Natural killer cell (primary cell): ENCODE data around the gene NR6A1. TPM values are rescaled to one million over a fixed set of nuclear protein-coding genes. Genes with fewer than 3 reads are reported as not detected.

Source experiments
- ATAC-seq, 3 donors: fragments of 150-1000 bp in 2 of 3; fragments of 200-7000 bp in 1 of 3; cut with Tn5 transposase; 1 replicate in 1 of 3; 2 replicates in 2 of 3; pipeline ENCODE4 v1.10.0; 2021; ENCODE audit warnings: mild to moderate bottlenecking in 2 of 3, moderate library complexity in 2 of 3
- DNase-seq, 2 donors: peaks; one replicate each; pipeline versions ENCODE4 v3.0.0 to v3.0.0-alpha.2; 2013 to 2021; ENCODE audit warnings: mixed read lengths in 1 of 2
- H3K27ac ChIP-seq: one replicate; pipeline ENCODE4 v1.5.1; 2013; ENCODE audit warnings: mild to moderate bottlenecking, low read length
- H3K27me3 ChIP-seq: one replicate; pipeline ENCODE4 v1.6.1; 2013; ENCODE audit warnings: low read length; ENCODE audit not compliant: control insufficient read depth, insufficient read depth
- H3K36me3 ChIP-seq: one replicate; pipeline ENCODE4 v1.6.1; 2013; ENCODE audit warnings: low read length; ENCODE audit not compliant: control insufficient read depth, insufficient read depth
- H3K4me1 ChIP-seq: one replicate; pipeline ENCODE4 v1.6.1; 2013; ENCODE audit warnings: low read length; ENCODE audit not compliant: control insufficient read depth, insufficient read depth
- H3K4me3 ChIP-seq: one replicate; pipeline ENCODE4 v1.5.1; 2013; ENCODE audit warnings: low read length
- H3K9me3 ChIP-seq: one replicate; pipeline ENCODE4 v1.6.1; 2013; ENCODE audit warnings: low read length; ENCODE audit not compliant: control insufficient read depth, insufficient read depth
- H3K27ac Mint-ChIP-seq, 2 donors: one replicate each; pipeline ENCODE4 v1.8.0; 2022; ENCODE audit warnings: mild to moderate bottlenecking in 2 of 2, mixed read lengths in 2 of 2, moderate library complexity in 1 of 2
- H3K27me3 Mint-ChIP-seq, 2 donors: one replicate each; pipeline ENCODE4 v1.8.0; 2022; ENCODE audit warnings: low read depth in 2 of 2, mixed read lengths in 2 of 2
- H3K36me3 Mint-ChIP-seq: one replicate; pipeline ENCODE4 v1.8.0; 2022; ENCODE audit warnings: mixed read lengths
- H3K4me1 Mint-ChIP-seq, 2 donors: one replicate each; pipeline ENCODE4 v1.8.0; 2022; ENCODE audit warnings: mixed read lengths in 2 of 2
- H3K4me3 Mint-ChIP-seq: one replicate; pipeline ENCODE4 v1.8.0; 2022; ENCODE audit warnings: mild to moderate bottlenecking, moderate library complexity, mixed read lengths
- H3K9me3 Mint-ChIP-seq, 2 donors: one replicate each; pipeline ENCODE4 v1.8.0; 2022; ENCODE audit warnings: mixed read lengths in 2 of 2
- CTCF ChIP-seq: fragments of 200-600 bp; IDR thresholded peaks from one replicate; pipeline ENCODE4 v1.8.0; 2022; ENCODE audit warnings: antibody characterized with exemption
- WGBS: methylation state at CpG from one replicate; pipeline ENCODE4 v1.1.7; 2013; ENCODE audit warnings: missing lambda C conversion rate; ENCODE audit not compliant: insufficient coverage; 5-methylcytosine and 5-hydroxymethylcytosine counted together
- intact Hi-C: fragments of 100-400 bp; cut with micrococcal nuclease; formaldehyde crosslinking; loops from one replicate; pipeline ENCODE4 v1.14.2; 2022
- total RNA-seq, 4 donors: library from RNA; stranded (reverse); fragments of 120-200 nt in 1 of 4; gene quantifications; one replicate each; pipeline versions ENCODE4 v1.2.3 to v1.2.4, GENCODE V29; 2013 to 2022

NR6A1 gene
- total RNA-seq, 3 donors from 2014 or later (not counting 1 experiment from before 2014, with no cell fraction given) = 0.07 to 0.75 (median 0.49) TPM

DNA sequence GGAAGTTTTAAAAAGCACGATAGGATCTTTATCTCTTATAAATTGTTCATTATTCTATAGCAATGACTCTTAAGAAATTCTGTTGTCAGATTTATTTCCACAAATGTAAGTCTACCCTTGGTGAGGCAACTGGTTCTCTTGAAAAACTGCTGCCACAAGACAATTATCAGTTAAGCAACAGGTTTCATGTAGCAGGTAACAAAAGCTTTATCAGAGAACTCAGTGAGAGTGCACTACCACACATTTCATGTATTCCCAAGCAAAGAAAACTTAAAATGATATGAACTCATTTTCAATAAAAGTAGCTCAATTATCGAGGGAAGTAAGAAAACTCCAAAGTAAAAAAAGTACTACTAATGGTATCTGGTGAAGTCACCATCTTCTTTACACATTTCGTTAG lies 9.4 kb downstream of the NR6A1 start:
- peaks cover 43 to 84% of the 10 kb centered on the region in 2 donors for H3K27me3 Mint-ChIP-seq
- H3K36me3 Mint-ChIP-seq = no peaks in the 10 kb centered on the region
- no peak for ATAC-seq
- no peaks in the 10 kb centered on the region for H3K4me1 ChIP-seq
- no peak overlapping the region for H3K27ac Mint-ChIP-seq
- H3K27me3 ChIP-seq = peaks cover 31% of the 10 kb centered on the region
- H3K9me3 ChIP-seq = no peaks in the 10 kb centered on the region
- no peak overlapping the region for H3K4me3 ChIP-seq
- no peaks in the 10 kb centered on the region for H3K4me1 Mint-ChIP-seq
- no peaks in the 10 kb centered on the region for H3K9me3 Mint-ChIP-seq
- no peak overlapping the region for H3K4me3 Mint-ChIP-seq
- intact Hi-C loops = no loop called here
- no peak for DNase-seq
- TF ChIP-seq CTCF = no peak
- H3K36me3 ChIP-seq = no peaks in the 10 kb centered on the region
- no peak overlapping the region for H3K27ac ChIP-seq
- WGBS = 40% methylated on average over 1 of the region's 3 CpGs

DNA sequence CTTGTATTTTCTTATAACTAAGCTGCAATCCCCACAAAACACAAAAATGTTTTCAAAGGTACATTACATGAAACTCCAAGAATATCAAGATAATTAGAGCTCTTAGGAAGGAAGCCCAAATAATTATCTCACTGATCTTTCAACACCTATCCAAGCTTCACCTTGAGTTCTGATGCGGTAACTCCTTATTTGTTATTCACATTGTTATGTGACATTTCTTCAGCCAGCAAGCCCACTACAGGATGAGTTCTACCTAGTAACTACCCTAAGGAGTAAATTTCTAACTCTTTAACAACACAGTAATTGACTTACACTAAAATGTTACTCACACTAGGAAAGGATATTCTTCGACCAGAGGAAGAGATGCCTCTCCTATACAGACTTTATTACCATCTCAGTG lies 9.9 kb downstream of the NR6A1 start:
- Mint-ChIP-seq H3K27ac (no peak overlapping the region), H3K4me3 (no peak overlapping the region), H3K4me1 (no peaks in the 10 kb centered on the region), H3K9me3 (no peaks in the 10 kb centered on the region), H3K36me3 (no peaks in the 10 kb centered on the region), H3K27me3 (peaks cover 43 to 84% of the 10 kb centered on the region in 2 donors)
- intact Hi-C loops = no loop called here
- Histone ChIP-seq H3K4me3 (no peak overlapping the region), H3K9me3 (no peaks in the 10 kb centered on the region), H3K27me3 (peaks cover 26% of the 10 kb centered on the region), H3K36me3 (no peaks in the 10 kb centered on the region), H3K27ac (no peak overlapping the region), H3K4me1 (no peaks in the 10 kb centered on the region)
- TF ChIP-seq CTCF = no peak
- DNase-seq (no peak), ATAC-seq (no peak)
- WGBS = 74% methylated on average over 2 of the region's 2 CpGs

DNA sequence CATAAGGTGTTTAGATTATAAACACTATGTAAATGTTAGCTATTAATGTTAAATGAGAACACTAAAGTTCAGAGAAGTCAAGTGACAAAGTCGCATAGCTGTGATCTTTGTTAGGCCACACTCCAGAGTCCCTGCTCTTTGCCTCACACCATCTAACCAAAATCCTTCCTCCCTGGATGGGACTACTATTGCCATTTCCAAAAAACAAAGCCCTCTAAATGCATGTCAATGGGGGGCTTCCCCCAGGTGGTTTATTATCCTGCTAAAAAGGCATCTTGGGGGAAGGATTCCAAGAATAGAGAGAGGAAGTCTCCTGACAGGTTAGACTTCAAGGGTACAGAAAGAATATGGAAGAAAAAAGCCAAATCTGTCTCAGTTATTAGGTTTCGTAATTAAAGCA lies 10.4 kb downstream of the NR6A1 start:
- peaks cover 43 to 84% of the 10 kb centered on the region in 2 donors for H3K27me3 Mint-ChIP-seq
- H3K27ac ChIP-seq = no peak overlapping the region
- ATAC-seq (no peak), DNase-seq (no peak)
- H3K27me3 ChIP-seq = peaks cover 22% of the 10 kb centered on the region
- H3K27ac Mint-ChIP-seq = no peak overlapping the region
- no peak overlapping the region for H3K4me3 Mint-ChIP-seq
- H3K36me3 Mint-ChIP-seq = no peaks in the 10 kb centered on the region
- TF ChIP-seq CTCF = no peak
- intact Hi-C loops = no loop called here
- 100% methylated on average over 2 of the region's 2 CpGs for WGBS
- H3K4me3 ChIP-seq = no peak overlapping the region
- H3K36me3 ChIP-seq = no peaks in the 10 kb centered on the region
- H3K4me1 ChIP-seq = no peaks in the 10 kb centered on the region
- H3K9me3 ChIP-seq = no peaks in the 10 kb centered on the region
- H3K4me1 Mint-ChIP-seq = no peaks in the 10 kb centered on the region
- no peaks in the 10 kb centered on the region for H3K9me3 Mint-ChIP-seq

DNA sequence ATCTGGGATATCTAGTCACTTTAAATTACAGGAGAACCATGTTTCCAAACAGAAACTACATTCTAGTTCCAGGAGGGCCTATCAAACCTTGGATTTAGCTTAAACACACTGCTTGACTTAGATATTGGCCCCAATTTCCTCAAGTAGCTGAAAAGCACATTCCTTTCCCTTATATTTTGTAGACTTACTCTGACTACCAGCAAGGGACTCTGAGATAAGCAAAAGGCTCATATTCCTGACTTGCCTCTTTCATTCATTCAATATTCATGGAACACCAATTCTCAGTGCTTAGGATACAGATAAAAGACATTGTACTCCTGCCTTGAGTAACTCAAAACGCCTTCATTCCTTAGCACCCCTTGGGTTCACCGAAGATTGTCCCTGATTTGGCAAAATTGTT lies 11.8 kb downstream of the NR6A1 start:
- Histone ChIP-seq H3K36me3 (no peaks in the 10 kb centered on the region), H3K9me3 (no peaks in the 10 kb centered on the region), H3K27ac (no peak overlapping the region), H3K27me3 (peaks cover 22% of the 10 kb centered on the region), H3K4me1 (no peaks in the 10 kb centered on the region), H3K4me3 (no peak overlapping the region)
- no peak for TF ChIP-seq CTCF
- no peak for DNase-seq
- Mint-ChIP-seq H3K36me3 (no peaks in the 10 kb centered on the region), H3K27ac (no peak overlapping the region), H3K27me3 (peaks cover 53 to 86% of the 10 kb centered on the region in 2 donors), H3K4me1 (no peaks in the 10 kb centered on the region), H3K4me3 (no peak overlapping the region), H3K9me3 (no peaks in the 10 kb centered on the region)
- ATAC-seq = no peak
- intact Hi-C loops = no loop called here
- WGBS = 93% methylated on average over 2 of the region's 2 CpGs
